Fibroblast of upper back skin (primary cell): ENCODE measurements around the gene RPS19.

Source experiments
- DNase-seq: peaks from one replicate; pipeline ENCODE4 v3.0.0-alpha.2; 2013

The RPS19 gene

GRCh38 chr19:41880329-41880708 lies 20.3 kb downstream of the RPS19 start:
- DNase-seq: no peak

GRCh38 chr19:41882568-41883462 lies 22.8 kb downstream of the RPS19 start, which contains the start of gene ARHGEF1:
ARHGEF1 (plus strand) TSS chr19:41883184; CDS start chr19:41888083, 4,899 bp downstream.
- DNase-seq: no peak

GRCh38 chr19:41883463-41883820 lies 23.4 kb downstream of the RPS19 start:
- DNase-seq: no peak

- DNase-seq: peak; percentile 96
These were observed 24.0 kb downstream of the RPS19 start for GRCh38 chr19:41883821-41884733.

GRCh38 chr19:41886761-41887710 lies 27.0 kb downstream of the RPS19 start:
- DNase-seq: no peak

GRCh38 chr19:41887711-41888382 lies 27.8 kb downstream of the RPS19 start:
- DNase-seq: peak; percentile 38

- DNase-seq: no peak
These were observed 28.9 kb downstream of the RPS19 start for GRCh38 chr19:41888926-41889325.

GRCh38 chr19:41889896-41890295 lies 29.8 kb downstream of the RPS19 start:
- no peak for DNase-seq

- no peak for DNase-seq
These were observed 30.9 kb downstream of the RPS19 start for GRCh38 chr19:41890936-41891335.

GRCh38 chr19:41892173-41892902 lies 32.3 kb downstream of the RPS19 start:
- no peak for DNase-seq

- no peak for DNase-seq
These were observed 33.8 kb downstream of the RPS19 start for GRCh38 chr19:41893899-41894298.

GRCh38 chr19:41894350-41894749 lies 34.3 kb downstream of the RPS19 start:
- no peak for DNase-seq

- DNase-seq: no peak
These were observed 35.9 kb downstream of the RPS19 start for GRCh38 chr19:41895745-41896580.

GRCh38 chr19:41896581-41896942 lies 36.5 kb downstream of the RPS19 start:
- DNase-seq: no peak

GRCh38 chr19:41897181-41897580 lies 37.1 kb downstream of the RPS19 start:
- DNase-seq: no peak

GRCh38 chr19:41897820-41898219 lies 37.8 kb downstream of the RPS19 start:
- DNase-seq: no peak

GRCh38 chr19:41898235-41898634 lies 38.2 kb downstream of the RPS19 start:
- no peak for DNase-seq

GRCh38 chr19:41901707-41902360 lies 41.8 kb downstream of the RPS19 start:
- no peak for DNase-seq

- DNase-seq: no peak
These were observed 42.5 kb downstream of the RPS19 start for GRCh38 chr19:41902594-41902993.
